T-helper 2 cell treated with Interferon-gamma antibody and Interleukin-4, amounts not matched to agents 5 μg/mL and 100 μg/mL, for 36 hours (primary cell): ENCODE data around the gene PTPRG.

Source experiments
- DNase-seq: peaks from one replicate; pipeline ENCODE4 v3.0.0; 2021; ENCODE audit warnings: low spot score
- H3K27ac Mint-ChIP-seq: one replicate; pipeline ENCODE4 v1.8.0; 2021; ENCODE audit warnings: mild to moderate bottlenecking, mixed read lengths
- H3K27me3 Mint-ChIP-seq: one replicate; pipeline ENCODE4 v1.8.0; 2021; ENCODE audit warnings: low read depth, mixed read lengths
- H3K36me3 Mint-ChIP-seq: one replicate; pipeline ENCODE4 v1.8.0; 2021; ENCODE audit warnings: low read depth, mixed read lengths
- H3K4me1 Mint-ChIP-seq: one replicate; pipeline ENCODE4 v1.8.0; 2021; ENCODE audit warnings: low read depth, mixed read lengths
- H3K4me3 Mint-ChIP-seq: one replicate; pipeline ENCODE4 v1.8.0; 2022; ENCODE audit warnings: mild to moderate bottlenecking, moderate library complexity, mixed read lengths
- H3K9me3 Mint-ChIP-seq: one replicate; pipeline ENCODE4 v1.8.0; 2021; ENCODE audit warnings: mixed read lengths

The PTPRG gene

DNA sequence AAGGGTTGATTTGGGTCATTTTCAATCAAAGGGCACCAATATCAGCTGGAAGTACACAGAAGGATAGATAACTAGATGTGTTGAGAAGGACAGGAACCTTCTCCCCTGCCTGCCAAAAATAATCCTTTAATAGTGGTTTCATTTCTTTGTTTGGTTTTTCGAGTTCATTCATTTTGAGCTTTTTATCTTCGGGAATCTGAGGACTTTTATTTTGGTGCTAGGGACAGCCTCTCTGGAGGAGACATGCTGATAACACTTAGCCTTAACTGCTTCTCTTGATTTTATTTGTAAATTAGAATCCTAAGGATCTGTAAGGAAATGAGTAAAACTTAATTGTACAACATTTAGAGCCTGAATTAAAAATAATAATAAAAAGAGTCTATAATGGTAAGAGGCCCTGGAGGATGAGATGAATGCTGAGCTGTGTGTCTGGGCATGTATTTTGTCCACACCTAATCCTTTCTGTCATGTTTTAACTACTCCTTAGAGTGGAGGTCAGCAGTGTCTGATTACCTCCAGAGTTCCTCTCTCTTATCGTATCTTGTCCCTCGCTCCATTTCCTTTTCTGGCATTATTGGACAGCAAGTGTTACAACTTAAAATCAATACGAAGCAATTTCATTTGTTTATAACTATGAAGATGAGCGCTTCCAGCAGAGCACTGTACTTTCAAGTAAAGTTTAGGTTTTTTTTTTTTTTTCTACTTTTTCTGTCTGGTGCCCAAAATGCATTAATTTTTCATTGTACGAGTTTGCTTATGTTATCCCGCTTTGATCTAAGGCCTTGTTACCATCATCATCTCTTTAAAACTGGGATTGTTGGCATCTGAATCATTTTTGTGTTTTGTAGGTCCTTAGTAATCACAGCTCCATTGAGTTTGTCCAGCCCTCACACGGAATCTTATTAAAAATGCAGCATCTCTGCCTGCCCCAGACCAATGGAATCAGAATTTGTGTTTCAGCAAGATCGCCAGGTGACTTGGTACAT, 22.8 kb downstream of the PTPRG start:
- Mint-ChIP-seq H3K27ac (no peak overlapping the region), H3K9me3 (no peaks in the 10 kb centered on the region), H3K4me3 (no peak overlapping the region), H3K27me3 (peaks cover 2% of the 10 kb centered on the region), H3K36me3 (no peaks in the 10 kb centered on the region), H3K4me1 (no peaks in the 10 kb centered on the region)
- DNase-seq, result no peak

GRCh38 chr3:61589856-61590255, 28.5 kb downstream of the PTPRG start:
- no peaks in the 10 kb centered on the region for H3K4me1 Mint-ChIP-seq
- no peaks in the 10 kb centered on the region for H3K36me3 Mint-ChIP-seq
- H3K9me3 Mint-ChIP-seq, result no peaks in the 10 kb centered on the region
- no peak overlapping the region for H3K27ac Mint-ChIP-seq
- H3K27me3 Mint-ChIP-seq, result peaks cover 2% of the 10 kb centered on the region
- H3K4me3 Mint-ChIP-seq, result no peak overlapping the region
- no peak for DNase-seq

GRCh38 chr3:61591300-61591699, 29.9 kb downstream of the PTPRG start:
- Mint-ChIP-seq H3K27ac (no peak overlapping the region), H3K27me3 (peaks cover 2% of the 10 kb centered on the region), H3K4me1 (no peaks in the 10 kb centered on the region), H3K9me3 (no peaks in the 10 kb centered on the region), H3K36me3 (no peaks in the 10 kb centered on the region), H3K4me3 (no peak overlapping the region)
- DNase-seq, result no peak

GRCh38 chr3:61593446-61594029, 32.2 kb downstream of the PTPRG start:
- no peak for DNase-seq
- no peak overlapping the region for H3K27ac Mint-ChIP-seq
- no peaks in the 10 kb centered on the region for H3K27me3 Mint-ChIP-seq
- no peaks in the 10 kb centered on the region for H3K36me3 Mint-ChIP-seq
- no peaks in the 10 kb centered on the region for H3K4me1 Mint-ChIP-seq
- H3K4me3 Mint-ChIP-seq, result no peak overlapping the region
- H3K9me3 Mint-ChIP-seq, result no peaks in the 10 kb centered on the region

DNA sequence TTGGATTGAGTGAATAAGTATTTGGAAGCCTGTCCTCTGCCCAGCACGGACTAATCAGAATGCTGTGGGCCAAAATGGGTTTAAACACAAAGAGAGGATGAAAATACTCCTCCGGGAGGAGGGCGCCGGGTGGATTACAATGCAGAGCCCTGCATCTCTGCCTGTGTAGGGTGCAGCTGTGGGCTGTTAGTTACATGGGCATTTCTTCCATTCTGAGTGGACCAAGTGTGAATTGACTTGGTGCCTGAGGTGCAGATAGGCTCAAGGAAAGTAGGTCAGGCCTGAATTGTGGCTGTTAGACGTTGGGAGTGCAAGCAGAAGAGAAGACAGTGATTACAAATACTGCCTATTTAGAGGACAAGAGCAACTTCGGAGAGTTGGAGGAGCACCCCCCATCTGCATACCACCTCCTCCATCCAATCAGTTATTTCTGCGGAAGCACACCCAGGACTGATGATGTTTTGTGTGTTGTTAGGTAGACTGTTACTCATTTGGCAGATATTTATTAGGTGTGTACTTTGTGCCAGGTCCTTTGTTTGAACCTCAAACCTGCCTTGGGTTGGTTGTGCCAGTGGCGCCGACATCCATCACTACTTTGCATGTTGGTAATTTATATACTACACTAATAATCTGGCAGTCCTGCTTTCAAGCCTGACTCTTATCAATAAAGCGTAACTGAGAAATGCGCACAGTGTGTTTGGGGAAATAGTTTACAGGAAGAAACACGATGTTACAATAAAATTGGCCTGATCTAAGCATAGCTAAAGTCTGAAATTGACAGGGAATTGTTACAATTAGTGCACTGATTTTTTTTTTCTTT, 33.0 kb downstream of the PTPRG start:
- no peak overlapping the region for H3K27ac Mint-ChIP-seq
- no peaks in the 10 kb centered on the region for H3K36me3 Mint-ChIP-seq
- no peaks in the 10 kb centered on the region for H3K27me3 Mint-ChIP-seq
- H3K4me1 Mint-ChIP-seq, result no peaks in the 10 kb centered on the region
- no peak for DNase-seq
- H3K4me3 Mint-ChIP-seq, result no peak overlapping the region
- no peaks in the 10 kb centered on the region for H3K9me3 Mint-ChIP-seq

GRCh38 chr3:61594964-61595285, 33.6 kb downstream of the PTPRG start:
- Mint-ChIP-seq H3K9me3 (no peaks in the 10 kb centered on the region), H3K36me3 (no peaks in the 10 kb centered on the region)

DNA sequence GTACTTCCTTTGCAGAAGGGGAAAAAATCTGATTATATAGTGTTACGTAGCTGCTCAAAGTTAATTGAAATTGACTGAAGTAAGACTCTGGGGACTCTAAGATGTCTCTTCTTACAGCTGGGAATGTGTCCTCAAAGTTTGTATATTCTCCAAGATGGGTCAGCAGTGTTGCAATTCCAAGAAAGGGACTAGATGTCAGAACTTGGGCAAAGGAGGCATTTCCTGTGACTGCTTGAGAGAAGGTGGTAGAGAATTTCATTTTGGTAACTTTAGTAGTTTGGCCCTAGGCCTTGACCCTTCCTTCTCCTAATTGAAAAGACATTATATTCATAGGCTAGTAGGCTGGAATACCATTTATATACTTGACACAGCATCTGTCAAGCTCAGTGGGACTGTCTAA, 33.9 kb downstream of the PTPRG start:
- no peaks in the 10 kb centered on the region for H3K9me3 Mint-ChIP-seq
- H3K36me3 Mint-ChIP-seq, result no peaks in the 10 kb centered on the region
- DNase-seq, result no peak
- H3K4me3 Mint-ChIP-seq, result no peak overlapping the region
- H3K27ac Mint-ChIP-seq, result no peak overlapping the region
- no peaks in the 10 kb centered on the region for H3K27me3 Mint-ChIP-seq
- H3K4me1 Mint-ChIP-seq, result no peaks in the 10 kb centered on the region

More at GRCh38 chr3:61594964-61595285, 33.6 kb downstream of the PTPRG start:
- H3K4me1 Mint-ChIP-seq, result no peaks in the 10 kb centered on the region
- H3K27me3 Mint-ChIP-seq, result no peaks in the 10 kb centered on the region
- H3K27ac Mint-ChIP-seq, result no peak overlapping the region
- no peak overlapping the region for H3K4me3 Mint-ChIP-seq
- no peak for DNase-seq

DNA sequence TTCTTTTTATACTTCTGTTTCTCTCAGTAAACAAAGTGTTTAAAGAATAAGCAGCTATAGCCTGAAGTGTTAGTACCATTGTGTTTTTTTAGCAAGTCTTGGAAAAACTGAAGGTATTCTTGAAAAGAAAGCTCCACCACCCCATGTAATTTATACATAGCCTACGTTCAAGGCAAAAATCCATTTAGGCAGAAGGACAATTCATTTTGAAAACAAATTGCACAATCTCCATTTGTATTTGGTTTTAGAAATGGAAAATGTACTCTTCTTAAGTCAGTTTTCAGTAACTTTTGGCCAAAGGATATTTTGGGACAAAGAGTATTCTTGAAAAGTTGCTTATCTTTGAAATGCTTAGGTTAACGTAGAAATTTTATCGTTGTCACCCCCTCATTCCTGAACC, 34.5 kb downstream of the PTPRG start:
- H3K9me3 Mint-ChIP-seq, result no peaks in the 10 kb centered on the region
- H3K4me3 Mint-ChIP-seq, result no peak overlapping the region
- no peaks in the 10 kb centered on the region for H3K27me3 Mint-ChIP-seq
- no peaks in the 10 kb centered on the region for H3K36me3 Mint-ChIP-seq
- no peak overlapping the region for H3K27ac Mint-ChIP-seq
- no peaks in the 10 kb centered on the region for H3K4me1 Mint-ChIP-seq
- no peak for DNase-seq

- no peaks in the 10 kb centered on the region for H3K9me3 Mint-ChIP-seq
- H3K4me3 Mint-ChIP-seq, result no peak overlapping the region
- no peak for DNase-seq
- H3K36me3 Mint-ChIP-seq, result no peaks in the 10 kb centered on the region
- H3K4me1 Mint-ChIP-seq, result no peaks in the 10 kb centered on the region
- no peaks in the 10 kb centered on the region for H3K27me3 Mint-ChIP-seq
- H3K27ac Mint-ChIP-seq, result no peak overlapping the region
Measured at GRCh38 chr3:61597906-61598305, 36.5 kb downstream of the PTPRG start.

DNA sequence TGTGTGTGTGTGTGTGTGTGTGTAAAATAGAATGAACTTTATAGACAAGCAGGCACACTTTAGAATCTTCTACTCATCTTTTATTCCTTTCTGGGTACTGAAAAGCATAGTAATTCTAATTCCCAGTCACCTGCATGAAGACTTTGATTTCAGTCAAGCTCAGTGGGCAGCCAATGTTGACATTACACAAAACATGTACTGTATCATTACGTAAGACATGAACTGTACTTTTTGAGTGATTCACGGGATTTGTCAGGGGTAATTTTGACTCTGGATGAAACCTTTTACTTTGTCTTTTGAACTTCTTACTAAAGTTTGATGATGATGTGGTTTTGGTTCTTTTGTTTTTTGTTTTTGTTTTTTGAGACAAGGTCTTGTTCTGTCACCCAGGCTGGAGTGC, 38.8 kb downstream of the PTPRG start:
- no peaks in the 10 kb centered on the region for H3K9me3 Mint-ChIP-seq

DNA sequence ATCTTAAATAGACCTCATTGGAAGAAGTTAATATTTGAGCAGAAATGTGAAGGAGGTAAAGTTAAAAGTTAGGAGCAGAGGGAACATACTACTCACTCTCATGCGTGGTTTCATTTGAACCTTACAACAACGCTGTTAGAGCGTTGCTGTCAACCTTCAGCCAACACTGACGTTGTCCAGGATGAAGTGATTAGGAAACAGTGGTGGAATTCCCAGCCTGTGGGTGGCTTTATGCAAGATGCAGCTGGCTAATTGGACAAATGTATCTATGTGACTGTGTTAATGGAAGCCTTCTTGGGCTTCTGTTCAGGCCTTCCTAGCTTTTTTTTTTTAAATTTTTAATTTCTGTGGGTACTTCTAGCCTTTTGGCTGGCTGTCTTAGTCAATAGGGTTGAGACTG, 40.5 kb downstream of the PTPRG start:
- Mint-ChIP-seq H3K4me3 (no peak overlapping the region), H3K27ac (no peak overlapping the region), H3K9me3 (no peaks in the 10 kb centered on the region), H3K36me3 (no peaks in the 10 kb centered on the region), H3K4me1 (no peaks in the 10 kb centered on the region), H3K27me3 (no peaks in the 10 kb centered on the region)
- DNase-seq, result no peak

More for the DNA sequence above, 38.8 kb downstream of the PTPRG start:
- no peak for DNase-seq
- Mint-ChIP-seq H3K36me3 (no peaks in the 10 kb centered on the region), H3K27ac (no peak overlapping the region), H3K4me1 (no peaks in the 10 kb centered on the region), H3K27me3 (no peaks in the 10 kb centered on the region), H3K4me3 (no peak overlapping the region)

DNA sequence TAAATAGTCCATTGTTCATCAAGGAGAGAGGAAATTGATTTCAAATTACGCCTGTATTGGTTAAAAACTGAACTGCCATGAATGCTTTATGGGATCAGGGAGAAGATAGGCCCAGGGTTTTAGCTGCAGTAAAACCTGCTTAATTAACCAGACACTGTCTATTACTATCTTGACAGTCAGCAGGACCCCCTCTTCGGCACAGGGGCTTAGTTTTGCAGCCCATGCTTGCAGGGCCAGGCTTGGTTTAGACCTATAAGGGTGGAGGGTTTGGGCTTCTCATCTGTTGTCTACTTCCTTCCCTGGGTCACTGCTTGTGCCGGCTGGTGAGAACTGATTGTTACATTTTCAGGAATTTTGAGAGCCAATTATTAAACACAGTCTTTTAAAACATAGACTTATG, 41.1 kb downstream of the PTPRG start:
- no peaks in the 10 kb centered on the region for H3K27me3 Mint-ChIP-seq
- H3K9me3 Mint-ChIP-seq, result no peaks in the 10 kb centered on the region
- no peak overlapping the region for H3K4me3 Mint-ChIP-seq
- no peaks in the 10 kb centered on the region for H3K4me1 Mint-ChIP-seq
- no peak for DNase-seq
- no peak overlapping the region for H3K27ac Mint-ChIP-seq
- no peaks in the 10 kb centered on the region for H3K36me3 Mint-ChIP-seq

GRCh38 chr3:61605589-61606175, 44.3 kb downstream of the PTPRG start:
- no peaks in the 10 kb centered on the region for H3K36me3 Mint-ChIP-seq
- no peak overlapping the region for H3K4me3 Mint-ChIP-seq
- no peak for DNase-seq
- H3K27me3 Mint-ChIP-seq, result no peaks in the 10 kb centered on the region
- H3K27ac Mint-ChIP-seq, result no peak overlapping the region
- H3K9me3 Mint-ChIP-seq, result no peaks in the 10 kb centered on the region
- H3K4me1 Mint-ChIP-seq, result no peaks in the 10 kb centered on the region

- H3K4me1 Mint-ChIP-seq, result no peaks in the 10 kb centered on the region
- no peaks in the 10 kb centered on the region for H3K9me3 Mint-ChIP-seq
- no peaks in the 10 kb centered on the region for H3K36me3 Mint-ChIP-seq
- H3K4me3 Mint-ChIP-seq, result no peak overlapping the region
- no peak for DNase-seq
- no peaks in the 10 kb centered on the region for H3K27me3 Mint-ChIP-seq
- no peak overlapping the region for H3K27ac Mint-ChIP-seq
Measured at GRCh38 chr3:61606196-61606595, 44.8 kb downstream of the PTPRG start.
